CMK (cell line): ENCODE measurements around the gene GSTA1.
"Not testable (repeated sequence)": the region's sequence is repeated elsewhere in the genome, so short reads cannot be mapped to it uniquely, and the experiment has no call there.

ENCODE experiments used
- DNase-seq: peaks from one replicate; pipeline ENCODE4 v3.0.0-alpha.2; 2010; ENCODE audit warnings: low read depth

The GSTA1 gene

DNA sequence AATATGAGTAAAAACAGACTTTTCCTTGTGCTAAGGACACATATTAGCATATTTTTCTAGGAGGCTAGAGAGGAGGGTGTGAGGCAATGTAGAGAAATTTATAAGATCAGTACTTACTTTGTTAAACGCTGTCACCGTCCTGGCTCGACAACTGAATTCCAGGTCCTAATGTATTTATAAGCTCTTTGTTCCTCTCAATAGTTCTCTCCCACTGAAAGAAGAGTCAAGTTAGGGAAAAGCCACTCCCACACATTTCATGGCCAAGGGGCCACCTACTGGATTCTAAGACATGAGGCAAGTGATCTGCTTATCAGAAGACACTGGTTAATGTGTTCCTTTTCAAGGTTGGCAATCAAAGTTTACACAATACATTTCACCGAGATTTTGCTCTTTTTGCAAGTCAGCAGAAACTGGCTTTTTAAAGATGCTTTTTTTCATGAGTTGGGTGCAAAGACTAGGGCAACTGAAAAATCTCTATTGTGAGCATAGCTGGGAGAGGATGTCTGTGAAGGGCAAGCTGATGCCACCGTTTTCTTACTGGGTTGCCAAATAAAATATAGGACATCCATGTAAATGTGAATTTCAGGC is at the start of gene GSTA1:
TSS of gene GSTA1 (minus strand) at position 149 of the 588 bp plus-strand sequence. CDS start 4,549 bp downstream, outside the sequence.
- not testable (repeated sequence) for DNase-seq

DNA sequence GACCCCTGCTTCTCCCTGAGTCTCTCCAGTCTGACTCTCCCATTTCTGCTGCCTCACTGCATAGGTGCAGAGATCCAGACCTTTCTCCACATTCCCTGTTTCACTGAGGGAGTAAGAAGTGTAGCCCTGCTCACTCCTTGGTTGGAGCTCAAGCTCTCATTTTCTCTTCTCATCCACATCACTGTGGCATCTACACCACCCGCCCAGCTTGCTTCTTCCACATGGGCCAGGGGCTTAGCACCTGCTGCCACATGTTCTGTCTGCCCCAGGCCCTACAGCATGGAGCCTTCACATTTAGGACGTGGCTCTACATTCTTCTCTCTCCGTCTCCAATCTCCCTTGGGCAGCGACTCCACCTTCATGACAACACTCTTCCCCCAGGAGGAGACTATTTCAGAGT is 45.5 kb upstream of the GSTA1 start:
- DNase-seq: no peak

DNA sequence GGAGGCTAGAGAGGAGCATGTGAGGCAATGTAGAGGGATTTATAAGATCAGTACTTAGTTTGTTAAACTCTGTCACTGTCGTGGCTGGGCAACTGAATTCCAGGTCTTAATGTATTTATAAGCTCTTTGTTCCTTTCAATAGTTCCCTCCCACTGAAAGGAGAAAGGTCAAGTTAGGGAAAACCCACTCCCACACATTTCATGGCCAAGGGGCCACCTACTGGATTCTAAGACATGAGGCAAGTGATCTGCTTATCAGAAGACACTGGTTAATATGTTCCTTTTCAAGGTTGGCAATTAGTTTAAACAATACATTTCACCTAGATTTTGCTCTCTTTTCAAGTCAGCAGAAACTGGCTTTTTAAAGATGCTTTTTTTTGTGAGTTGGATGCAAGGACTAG is 42.4 kb upstream of the GSTA1 start:
- no peak for DNase-seq

DNA sequence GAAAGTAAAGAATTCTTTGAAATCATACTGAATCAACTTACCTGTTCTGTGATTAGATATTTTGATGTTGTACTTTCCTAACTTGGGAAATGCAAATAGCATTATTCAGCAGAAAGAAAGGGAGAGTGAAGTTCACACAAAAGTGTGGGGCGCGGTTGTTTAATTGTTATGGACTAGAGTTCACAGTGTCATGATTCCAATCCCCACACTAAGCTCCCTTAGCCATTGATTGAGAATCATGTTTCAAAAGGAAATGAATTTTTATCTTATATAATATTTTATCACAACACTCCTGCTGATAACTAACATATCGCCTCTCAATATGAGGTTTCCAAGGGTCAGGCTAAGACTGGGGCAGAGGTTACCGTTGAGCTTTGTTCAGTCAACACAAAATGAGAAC is 40.0 kb upstream of the GSTA1 start:
- no peak for DNase-seq

DNA sequence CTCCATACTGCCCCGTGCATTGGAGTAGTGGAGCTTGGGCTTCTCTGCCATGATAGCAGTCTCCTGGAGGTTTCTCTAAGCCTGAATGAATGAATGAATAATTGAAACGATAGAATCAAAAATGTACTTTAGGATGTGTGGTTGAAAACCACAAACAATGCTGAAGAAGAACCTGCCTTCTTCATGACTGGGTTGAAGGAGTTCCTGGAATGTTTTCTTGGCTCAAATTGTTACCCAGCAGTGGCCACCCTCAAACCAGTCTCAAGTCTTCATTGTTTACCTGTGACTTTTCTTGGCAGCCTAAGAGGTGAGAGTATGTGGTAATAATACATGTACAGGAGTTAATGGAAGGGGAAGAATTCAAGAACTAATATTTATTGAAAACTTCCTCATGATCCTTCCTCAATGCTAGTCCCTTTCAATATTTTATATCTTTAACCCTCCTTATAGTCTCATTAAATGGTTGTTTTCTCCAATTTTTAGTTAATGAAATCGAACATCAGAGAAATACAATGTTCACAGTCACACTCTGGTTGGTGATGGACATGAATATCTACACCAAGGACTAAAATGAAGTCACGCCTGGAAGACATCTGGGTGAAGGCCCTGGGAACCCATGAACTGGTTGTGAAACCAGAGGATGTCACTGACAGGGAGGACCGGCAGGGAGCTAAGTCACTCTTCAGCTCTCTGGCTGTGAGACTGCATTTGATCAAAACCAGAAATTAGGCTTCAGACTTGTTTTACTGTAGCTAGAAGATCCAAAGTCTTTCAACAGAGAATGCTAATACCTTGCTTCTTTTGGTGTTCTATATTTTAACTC is 37.4 kb upstream of the GSTA1 start, which contains the start of gene GSTA5:
TSS of gene GSTA5 (minus strand) at position 51 of the 823 bp plus-strand sequence.
- no peak for DNase-seq

DNA sequence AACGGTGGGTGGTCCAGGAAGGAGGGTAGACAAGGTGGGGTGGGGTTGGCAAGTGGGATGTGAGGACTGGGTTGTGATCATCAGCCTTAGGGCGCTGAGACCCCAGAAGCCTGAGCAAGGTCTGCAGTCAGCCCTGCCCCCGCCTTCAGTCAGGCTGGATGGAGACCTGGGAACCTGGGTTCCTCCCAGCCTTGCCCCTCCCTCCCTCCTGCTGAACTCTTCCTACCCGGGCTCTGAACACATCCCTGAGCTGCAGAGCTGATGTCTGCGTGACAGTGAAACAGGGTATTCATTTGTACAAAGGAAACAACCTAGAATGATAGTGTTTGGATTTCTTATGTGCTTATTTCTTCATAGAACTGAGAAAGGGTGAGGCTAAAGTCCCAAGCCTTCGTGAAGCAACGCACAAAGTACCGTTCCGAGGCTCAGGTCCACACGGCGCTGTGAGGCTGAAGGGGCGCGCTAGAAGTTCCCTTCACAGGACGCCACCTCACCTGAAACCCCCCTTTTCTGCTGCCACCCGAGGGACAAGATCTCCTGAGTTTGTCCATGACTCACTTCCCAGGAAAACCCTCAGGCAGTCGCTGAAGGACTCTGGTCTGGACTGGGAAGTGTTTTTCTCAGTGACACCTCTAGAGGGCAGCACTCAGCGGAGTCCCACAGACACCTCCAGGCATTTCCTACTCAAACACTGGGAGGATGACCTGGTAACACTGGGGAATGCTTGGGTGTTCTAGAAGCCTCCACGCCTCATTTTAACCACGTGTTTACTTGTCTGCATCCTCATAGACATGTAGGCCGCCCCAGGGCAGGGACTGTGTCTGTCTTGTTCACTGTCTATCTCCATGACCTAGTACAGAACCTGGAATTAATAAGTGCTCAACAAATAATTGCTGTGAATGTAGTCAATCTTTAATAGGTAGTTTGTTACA is 35.8 kb upstream of the GSTA1 start:
- peak; percentile 45 for DNase-seq

DNA sequence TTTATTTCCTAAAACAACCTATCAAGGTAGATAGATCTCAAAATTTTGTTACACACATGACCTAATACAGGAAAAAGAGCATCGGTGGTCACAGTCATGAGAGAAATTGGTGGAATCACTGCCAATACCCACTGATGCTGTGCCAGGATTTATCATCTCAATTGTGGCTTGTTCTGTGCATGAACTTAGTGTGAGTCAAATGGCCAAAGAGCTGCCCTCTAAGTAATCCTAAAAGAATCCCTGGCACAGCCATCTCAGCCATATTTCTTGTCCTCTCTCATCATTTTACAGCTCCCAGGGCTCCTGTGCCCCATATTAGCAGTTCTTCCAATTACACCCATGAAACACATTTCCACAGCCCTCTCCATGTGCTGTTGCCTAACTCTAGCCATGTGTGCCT is 30.9 kb upstream of the GSTA1 start:
- DNase-seq: no peak

DNA sequence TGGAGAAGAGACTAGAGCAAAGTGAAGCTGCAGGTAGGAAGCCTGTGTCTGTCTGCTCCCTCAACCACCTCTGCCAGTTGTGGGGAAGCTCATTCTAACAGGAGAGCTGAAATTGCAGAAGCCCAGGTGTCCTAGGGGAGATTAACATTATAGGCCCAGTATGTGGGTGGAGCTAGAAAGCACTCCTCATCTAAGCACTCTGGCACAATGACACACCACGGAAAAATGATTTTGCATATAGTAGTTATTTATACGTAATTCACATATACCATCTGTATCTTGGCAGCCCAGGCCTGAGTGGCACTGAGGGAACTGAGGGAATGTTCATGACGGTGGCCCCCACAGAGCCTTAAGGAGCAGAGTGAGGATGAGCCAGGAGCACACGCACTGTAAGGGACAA is 27.3 kb upstream of the GSTA1 start:
- DNase-seq: not testable (repeated sequence)

DNA sequence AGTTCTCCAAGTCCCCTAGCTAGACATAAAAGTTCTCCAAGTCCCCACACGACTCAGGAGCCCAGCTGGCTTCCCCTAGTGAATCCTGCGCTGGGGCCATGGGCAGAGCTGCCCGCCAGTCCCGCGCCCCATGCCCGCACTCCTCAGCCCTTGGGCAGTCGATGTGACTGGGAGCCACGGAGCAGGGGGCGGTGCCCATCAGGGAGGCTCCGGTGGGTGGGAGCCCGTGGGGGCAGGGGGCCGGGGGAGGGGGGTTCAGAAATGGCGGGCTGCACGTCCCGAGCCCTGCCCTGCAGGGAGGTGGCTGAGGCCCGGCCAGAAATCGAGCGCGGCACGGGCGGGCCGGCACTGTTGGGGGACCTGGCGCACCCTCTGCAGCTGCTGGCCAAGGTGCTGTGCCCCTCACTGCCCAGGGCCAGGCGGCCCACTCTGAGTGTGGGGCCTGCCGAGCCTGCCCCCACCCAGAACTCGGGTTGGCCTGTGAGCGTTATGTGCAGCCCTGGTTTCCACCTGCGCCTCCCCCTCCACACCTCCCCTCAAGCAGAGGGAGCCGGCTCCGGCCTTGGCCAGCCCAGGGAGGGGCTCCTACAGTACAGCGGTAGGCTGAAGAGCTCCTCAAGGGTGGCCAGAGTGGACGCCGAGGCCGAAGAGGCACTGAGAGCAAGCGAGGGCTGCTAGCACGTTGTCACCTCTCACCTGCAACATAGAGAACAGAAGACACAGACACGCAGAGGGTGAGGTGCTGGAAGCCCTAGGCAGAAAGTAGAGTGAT is 25.6 kb upstream of the GSTA1 start:
- DNase-seq: no peak

DNA sequence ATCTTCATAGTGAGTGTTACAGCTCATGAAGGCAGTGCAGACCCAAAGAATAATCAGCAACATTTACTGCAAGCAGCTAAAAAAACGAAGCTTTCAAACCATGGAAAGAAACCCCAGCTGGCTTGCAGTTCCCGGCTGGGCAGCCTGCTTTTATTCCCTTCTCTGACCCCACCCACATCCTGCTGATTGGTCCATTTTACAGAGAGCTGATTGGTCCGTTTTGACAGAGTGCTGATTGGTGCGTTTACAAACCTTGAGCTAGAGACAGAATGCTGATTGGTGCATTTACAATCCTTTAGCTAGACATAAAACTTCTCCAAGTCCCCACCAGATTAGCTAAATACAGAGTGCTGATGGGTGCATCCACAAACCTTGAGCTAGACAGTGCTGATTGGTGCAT is 25.0 kb upstream of the GSTA1 start:
- DNase-seq: not testable (repeated sequence)

DNA sequence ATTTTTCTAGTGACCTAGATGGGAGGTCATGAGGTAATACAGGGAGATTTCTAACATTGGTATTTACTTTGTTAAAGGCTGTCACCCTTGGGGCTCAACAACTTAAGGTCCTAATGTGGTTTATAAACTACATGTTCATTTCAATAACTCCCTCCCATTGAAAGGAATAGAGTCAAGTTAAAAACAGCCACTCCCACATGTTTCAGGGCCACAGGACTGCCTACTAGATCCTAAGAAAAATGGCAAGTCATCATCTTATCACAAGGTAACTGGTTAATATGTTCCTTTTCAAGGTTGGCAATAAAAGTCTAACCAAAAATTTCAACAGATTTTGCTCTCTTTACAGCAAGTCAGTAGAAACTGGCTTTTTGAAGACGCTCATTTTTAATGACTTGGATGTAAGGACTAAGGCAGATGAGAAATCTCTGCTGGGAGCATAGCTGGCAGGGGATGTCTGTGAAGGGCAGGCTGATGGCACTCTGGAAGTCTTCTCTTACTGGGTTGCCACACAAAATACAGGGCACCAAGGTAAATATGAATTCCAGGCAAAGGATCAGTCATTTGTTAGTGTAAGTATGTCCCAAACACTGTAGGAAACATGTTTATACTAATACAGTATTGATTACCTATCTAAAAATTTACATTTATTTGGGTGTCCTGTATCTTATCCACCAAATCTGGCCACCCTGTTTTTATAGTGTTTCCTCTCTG is 23.6 kb upstream of the GSTA1 start:
- DNase-seq: not testable (repeated sequence)

DNA sequence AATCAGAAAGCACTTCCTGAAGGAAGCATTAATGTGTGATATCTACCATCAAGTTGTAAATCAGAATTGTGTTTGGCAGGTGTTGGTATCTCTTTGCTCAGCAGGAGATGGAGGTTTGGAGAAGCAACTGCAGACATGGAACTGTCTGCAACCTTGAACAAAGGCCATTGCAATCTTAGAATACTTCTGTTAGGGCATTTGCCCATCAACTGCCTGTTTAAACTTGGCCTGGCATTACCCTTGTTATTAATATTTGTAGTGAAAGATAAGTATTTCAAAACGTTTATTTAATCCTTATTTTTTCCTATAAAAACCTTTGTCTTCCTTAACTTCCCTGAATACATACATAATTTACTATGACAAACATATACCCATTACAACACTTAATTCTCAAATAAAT is 22.9 kb upstream of the GSTA1 start:
- DNase-seq: no peak

DNA sequence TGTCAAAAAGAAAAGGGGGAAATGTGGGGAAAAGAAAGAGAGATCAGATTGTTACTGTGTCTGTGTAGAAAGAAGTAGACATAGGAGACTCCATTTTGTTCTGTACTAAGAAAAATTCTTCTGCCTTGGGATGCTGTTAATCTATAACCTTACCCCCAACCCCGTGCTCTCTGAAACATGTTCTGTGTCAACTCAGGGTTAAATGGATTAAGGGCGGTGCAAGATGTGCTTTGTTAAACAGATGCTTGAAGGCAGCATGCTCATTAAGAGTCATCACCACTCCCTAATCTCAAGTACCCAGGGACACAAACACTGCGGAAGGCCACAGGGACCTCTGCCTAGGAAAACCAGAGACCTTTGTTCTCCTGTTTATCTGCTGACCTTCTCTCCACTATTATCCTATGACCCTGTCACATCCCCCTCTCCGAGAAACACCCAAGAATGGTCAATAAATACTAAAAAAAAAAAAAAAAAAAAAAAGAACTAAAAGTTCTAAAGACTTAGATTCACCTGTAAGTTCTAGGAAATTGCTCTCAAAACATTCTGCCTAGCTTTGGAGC is 22.4 kb upstream of the GSTA1 start:
- not testable (repeated sequence) for DNase-seq

DNA sequence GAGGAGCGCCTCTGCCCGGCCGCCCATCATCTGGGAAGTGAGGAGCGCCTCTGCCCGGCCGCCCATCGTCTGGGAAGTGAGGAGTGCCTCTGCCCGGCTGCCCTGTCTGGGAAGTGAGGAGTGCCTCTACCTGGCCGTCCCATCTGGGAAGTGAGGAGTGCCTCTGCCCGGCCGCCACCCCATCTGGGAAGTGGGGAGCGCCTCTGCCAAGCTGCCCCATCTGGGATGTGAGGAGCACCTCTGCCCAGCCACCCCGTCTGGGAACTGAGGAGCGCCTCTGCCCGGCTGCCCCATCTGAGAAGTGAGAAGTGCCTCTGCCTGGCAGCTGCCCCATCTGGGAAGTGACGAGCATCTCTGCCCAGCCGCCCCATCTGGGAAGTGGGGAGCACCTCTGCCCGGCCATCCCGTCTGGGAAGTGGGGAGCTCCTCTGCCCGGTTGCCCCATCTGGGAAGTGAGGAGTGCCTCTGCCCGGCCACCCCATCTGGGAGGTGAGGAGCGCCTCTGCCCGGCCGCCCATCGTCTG is 21.7 kb upstream of the GSTA1 start:
- not testable (repeated sequence) for DNase-seq

DNA sequence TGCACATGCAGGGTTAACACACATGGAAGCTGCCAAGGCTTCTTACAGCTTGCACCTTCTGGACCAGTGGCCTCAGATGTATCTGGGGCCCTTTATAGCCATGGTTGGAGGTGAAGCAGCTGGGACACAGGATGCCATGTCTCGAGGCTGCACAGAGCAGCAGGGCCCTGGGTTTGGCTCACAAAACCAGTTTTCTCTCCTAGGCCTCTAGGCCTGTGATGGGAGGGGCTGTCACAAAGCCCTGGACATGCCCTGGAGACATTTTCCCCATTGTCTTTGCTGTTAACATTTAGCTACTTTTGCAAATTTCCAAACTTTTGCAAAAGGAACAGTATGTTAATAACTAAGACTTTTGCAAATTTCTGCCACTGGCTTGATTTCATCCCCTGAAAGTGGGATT is 18.2 kb upstream of the GSTA1 start:
- no peak for DNase-seq

DNA sequence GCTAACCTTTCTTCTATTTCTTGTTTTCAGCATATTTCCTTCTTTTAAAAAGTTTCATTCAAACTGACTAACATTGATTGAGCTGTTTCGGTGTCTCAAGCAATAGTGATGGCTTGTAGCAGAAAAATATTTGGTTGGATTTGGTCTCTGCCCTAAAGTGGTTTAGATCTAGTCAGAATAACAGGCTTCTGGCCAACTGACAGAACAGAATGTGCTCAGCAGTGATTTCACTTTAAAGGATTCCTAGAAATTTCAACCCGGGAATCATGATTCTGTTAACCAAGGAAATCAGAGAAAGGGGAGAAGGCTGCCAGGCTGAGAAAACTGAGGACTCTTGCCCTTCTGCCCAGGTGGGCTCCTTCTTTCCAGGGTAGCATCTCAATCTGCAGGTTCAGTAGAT is 16.6 kb upstream of the GSTA1 start:
- no peak for DNase-seq

DNA sequence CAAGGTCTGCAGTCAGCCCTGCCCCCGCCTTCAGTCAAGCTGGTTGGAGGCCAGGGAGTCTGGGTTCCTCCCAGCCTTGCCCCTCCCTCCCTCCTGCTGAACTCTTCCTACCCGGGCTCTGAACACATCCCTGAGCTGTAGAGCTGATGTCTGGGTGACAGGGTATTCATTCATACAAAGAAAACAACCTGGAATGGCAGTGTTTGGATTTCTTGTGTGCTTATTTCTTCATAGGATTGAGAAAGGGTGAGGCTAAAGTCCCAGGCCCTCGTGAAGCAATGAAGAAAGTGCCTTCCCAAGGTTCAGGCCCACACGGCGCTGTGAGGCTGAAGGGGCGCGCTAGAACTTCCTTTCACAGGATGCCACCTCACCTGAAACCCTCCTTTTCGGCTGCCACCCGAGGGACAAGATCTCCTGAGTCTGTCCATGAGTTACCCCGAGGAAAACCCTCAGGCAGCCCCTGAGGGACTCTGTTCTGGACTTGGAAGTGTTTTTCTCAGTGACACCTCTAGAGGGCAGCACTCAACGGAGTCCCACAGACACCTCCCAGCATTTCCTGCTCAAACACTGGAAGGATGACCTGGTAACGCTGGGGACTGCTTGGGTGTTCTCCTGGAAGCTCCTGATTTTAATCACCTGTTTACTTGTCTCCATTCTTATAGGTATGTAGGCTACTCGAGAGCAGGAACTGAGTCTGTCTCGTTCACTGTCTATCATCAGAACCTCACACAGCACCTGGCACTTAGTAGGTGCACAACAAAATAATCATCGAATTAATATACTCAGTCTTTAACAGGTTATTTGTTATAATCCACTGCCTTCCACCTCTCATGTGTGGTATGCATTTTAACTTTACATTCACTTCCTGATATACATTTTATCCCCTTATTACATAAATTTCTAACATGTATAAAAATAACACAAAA is 11.8 kb upstream of the GSTA1 start:
- DNase-seq: peak; percentile 24

DNA sequence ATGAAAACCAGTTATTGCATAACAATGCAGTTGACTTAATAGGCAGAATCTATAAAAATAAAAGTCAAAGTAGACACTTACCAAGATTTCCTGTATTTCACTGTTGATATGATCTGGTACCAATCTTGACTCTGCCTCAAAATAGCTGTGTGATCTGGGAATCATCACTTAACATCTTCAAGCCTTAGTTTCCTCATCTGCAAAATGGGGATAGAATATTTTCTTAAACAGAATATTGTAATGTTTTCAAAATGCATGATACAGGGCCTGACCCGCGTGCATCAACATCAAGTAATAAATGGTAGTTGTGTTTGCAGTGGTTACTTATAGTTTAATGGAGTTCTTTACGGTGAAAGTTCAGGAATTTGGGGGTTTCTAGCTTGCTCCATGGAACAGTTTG is 10.9 kb upstream of the GSTA1 start:
- DNase-seq: not testable (repeated sequence)

DNA sequence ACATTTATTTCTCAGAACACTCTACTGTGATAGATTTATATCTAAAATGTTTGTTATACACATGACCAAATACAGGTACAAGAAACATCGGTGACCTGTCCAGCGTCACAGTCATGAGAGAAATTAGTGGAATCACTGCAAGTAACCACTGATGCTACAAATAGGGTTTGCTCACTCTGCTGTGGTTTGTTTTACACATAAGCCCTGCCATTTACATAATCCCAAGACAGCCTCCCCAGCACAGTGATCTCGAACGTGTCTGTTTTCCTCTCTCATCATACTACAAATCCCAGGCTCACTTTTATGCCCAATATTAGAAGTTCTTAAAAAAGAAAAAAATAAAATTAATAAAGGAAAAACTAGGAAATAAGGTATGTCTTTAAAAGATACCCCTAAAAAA is 6.2 kb upstream of the GSTA1 start:
- DNase-seq: not testable (repeated sequence)
